ENCODE data around the gene RBM25.

RBM25 gene

DNA sequence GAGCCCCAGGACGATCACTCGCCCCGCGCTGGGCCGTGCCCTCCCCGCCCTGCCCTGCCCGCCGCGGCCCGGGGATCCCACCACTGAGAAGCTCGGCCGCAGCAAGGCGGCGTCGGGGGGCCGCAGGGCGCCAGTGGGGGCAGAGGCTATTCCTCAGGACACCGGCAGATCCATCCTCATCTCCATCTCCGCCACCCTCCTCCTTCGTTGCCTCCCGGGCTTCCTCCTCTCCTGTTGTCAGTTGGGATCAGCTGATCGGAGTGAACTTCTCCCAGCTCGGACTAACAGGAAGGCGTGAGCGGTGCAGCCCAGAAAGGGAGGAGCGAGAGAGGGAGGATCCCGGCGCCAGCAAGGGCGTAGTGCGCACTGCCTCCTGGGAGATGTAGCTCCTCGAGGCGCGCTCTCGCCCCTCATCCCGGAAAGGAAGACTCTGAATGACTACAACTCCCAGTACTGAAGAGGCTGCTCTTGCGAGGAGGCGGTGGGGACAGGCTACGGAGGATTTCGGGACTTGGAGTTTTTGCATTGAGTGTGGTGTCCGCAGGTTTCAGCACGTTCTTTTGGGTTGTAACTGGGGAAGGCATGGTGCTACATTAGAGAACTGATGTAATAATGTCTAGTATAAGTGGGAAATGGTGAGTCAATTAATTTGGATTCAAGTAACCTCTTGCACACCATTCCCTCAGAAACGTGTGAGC, 31.3 kb upstream of the RBM25 start, which contains the start of gene ZFYVE1 (continued):
- TF ChIP-seq, protein P1, sequence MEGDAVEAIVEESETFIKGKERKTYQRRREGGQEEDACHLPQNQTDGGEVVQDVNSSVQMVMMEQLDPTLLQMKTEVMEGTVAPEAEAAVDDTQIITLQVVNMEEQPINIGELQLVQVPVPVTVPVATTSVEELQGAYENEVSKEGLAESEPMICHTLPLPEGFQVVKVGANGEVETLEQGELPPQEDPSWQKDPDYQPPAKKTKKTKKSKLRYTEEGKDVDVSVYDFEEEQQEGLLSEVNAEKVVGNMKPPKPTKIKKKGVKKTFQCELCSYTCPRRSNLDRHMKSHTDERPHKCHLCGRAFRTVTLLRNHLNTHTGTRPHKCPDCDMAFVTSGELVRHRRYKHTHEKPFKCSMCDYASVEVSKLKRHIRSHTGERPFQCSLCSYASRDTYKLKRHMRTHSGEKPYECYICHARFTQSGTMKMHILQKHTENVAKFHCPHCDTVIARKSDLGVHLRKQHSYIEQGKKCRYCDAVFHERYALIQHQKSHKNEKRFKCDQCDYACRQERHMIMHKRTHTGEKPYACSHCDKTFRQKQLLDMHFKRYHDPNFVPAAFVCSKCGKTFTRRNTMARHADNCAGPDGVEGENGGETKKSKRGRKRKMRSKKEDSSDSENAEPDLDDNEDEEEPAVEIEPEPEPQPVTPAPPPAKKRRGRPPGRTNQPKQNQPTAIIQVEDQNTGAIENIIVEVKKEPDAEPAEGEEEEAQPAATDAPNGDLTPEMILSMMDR (tag by site-specific recombination; IDR thresholded peaks at IDR 0.05), result no peak
- TF ChIP-seq, protein P2, sequence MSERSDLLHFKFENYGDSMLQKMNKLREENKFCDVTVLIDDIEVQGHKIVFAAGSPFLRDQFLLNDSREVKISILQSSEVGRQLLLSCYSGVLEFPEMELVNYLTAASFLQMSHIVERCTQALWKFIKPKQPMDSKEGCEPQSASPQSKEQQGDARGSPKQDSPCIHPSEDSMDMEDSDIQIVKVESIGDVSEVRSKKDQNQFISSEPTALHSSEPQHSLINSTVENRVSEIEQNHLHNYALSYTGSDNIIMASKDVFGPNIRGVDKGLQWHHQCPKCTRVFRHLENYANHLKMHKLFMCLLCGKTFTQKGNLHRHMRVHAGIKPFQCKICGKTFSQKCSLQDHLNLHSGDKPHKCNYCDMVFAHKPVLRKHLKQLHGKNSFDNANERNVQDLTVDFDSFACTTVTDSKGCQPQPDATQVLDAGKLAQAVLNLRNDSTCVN (tag by site-specific recombination; optimal IDR thresholded peaks at IDR 0.05), result peak; percentile 66
- TF ChIP-seq ZNF654 (tag by site-specific recombination; IDR thresholded peaks at IDR 0.05; ENCODE audit: low read depth) (no peak), ZNF223 (tag by site-specific recombination; IDR thresholded peaks at IDR 0.05) (no peak), ZNF23 (tag by site-specific recombination; IDR thresholded peaks at IDR 0.05; ENCODE audit: borderline replicate concordance) (no peak), ZNF169 (tag by site-specific recombination; IDR thresholded peaks at IDR 0.05) (no peak), FEZF1 (tag by site-specific recombination; IDR thresholded peaks at IDR 0.05) (no peak), ZNF433 (tag by site-specific recombination; IDR thresholded peaks at IDR 0.05; ENCODE audit: low read depth) (no peak), ZNF473 (tag by site-specific recombination; IDR thresholded peaks at IDR 0.05) (no peak), KLF16 (tag by site-specific recombination; IDR thresholded peaks at IDR 0.05) (peak; percentile 84), SCRT1 (tag by site-specific recombination; IDR thresholded peaks at IDR 0.05; ENCODE audit: borderline replicate concordance) (no peak), ZNF658 (tag by site-specific recombination; IDR thresholded peaks at IDR 0.05) (no peak), SALL2 (tag by site-specific recombination; IDR thresholded peaks at IDR 0.05; ENCODE audit: borderline replicate concordance) (no peak), WT1 (tag by site-specific recombination; IDR thresholded peaks at IDR 0.05) (peak; percentile 96), ZNF2 (tag by site-specific recombination; IDR thresholded peaks at IDR 0.05) (no peak), ZNF629 (tag by site-specific recombination; IDR thresholded peaks at IDR 0.05) (peak; percentile 44; the same call in 1 of the 2 replicates), ZBTB48 (tag by site-specific recombination; IDR thresholded peaks at IDR 0.05) (no peak), ZNF10 (tag by site-specific recombination; IDR thresholded peaks at IDR 0.05) (no peak), ZNF335 (tag by site-specific recombination; conservative IDR thresholded peaks at IDR 0.05) (peak; percentile 80), GLIS1 (tag by site-specific recombination; IDR thresholded peaks at IDR 0.05) (peak; percentile 55; the same call in 1 of the 2 replicates), REPIN1 (tag by site-specific recombination; IDR thresholded peaks at IDR 0.05; ENCODE audit: low read depth) (no peak)
- TF ChIP-seq, protein P3, sequence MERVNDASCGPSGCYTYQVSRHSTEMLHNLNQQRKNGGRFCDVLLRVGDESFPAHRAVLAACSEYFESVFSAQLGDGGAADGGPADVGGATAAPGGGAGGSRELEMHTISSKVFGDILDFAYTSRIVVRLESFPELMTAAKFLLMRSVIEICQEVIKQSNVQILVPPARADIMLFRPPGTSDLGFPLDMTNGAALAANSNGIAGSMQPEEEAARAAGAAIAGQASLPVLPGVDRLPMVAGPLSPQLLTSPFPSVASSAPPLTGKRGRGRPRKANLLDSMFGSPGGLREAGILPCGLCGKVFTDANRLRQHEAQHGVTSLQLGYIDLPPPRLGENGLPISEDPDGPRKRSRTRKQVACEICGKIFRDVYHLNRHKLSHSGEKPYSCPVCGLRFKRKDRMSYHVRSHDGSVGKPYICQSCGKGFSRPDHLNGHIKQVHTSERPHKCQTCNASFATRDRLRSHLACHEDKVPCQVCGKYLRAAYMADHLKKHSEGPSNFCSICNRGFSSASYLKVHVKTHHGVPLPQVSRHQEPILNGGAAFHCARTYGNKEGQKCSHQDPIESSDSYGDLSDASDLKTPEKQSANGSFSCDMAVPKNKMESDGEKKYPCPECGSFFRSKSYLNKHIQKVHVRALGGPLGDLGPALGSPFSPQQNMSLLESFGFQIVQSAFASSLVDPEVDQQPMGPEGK (tag by site-specific recombination; IDR thresholded peaks at IDR 0.05), result no peak
- TF ChIP-seq, protein P4, sequence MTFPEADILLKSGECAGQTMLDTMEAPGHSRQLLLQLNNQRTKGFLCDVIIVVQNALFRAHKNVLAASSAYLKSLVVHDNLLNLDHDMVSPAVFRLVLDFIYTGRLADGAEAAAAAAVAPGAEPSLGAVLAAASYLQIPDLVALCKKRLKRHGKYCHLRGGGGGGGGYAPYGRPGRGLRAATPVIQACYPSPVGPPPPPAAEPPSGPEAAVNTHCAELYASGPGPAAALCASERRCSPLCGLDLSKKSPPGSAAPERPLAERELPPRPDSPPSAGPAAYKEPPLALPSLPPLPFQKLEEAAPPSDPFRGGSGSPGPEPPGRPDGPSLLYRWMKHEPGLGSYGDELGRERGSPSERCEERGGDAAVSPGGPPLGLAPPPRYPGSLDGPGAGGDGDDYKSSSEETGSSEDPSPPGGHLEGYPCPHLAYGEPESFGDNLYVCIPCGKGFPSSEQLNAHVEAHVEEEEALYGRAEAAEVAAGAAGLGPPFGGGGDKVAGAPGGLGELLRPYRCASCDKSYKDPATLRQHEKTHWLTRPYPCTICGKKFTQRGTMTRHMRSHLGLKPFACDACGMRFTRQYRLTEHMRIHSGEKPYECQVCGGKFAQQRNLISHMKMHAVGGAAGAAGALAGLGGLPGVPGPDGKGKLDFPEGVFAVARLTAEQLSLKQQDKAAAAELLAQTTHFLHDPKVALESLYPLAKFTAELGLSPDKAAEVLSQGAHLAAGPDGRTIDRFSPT (tag by site-specific recombination; IDR thresholded peaks at IDR 0.05), result no peak
- TF ChIP-seq, protein P5, sequence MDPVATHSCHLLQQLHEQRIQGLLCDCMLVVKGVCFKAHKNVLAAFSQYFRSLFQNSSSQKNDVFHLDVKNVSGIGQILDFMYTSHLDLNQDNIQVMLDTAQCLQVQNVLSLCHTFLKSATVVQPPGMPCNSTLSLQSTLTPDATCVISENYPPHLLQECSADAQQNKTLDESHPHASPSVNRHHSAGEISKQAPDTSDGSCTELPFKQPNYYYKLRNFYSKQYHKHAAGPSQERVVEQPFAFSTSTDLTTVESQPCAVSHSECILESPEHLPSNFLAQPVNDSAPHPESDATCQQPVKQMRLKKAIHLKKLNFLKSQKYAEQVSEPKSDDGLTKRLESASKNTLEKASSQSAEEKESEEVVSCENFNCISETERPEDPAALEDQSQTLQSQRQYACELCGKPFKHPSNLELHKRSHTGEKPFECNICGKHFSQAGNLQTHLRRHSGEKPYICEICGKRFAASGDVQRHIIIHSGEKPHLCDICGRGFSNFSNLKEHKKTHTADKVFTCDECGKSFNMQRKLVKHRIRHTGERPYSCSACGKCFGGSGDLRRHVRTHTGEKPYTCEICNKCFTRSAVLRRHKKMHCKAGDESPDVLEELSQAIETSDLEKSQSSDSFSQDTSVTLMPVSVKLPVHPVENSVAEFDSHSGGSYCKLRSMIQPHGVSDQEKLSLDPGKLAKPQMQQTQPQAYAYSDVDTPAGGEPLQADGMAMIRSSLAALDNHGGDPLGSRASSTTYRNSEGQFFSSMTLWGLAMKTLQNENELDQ (tag by site-specific recombination; IDR thresholded peaks at IDR 0.05; ENCODE audit: low read depth), result no peak
- TF ChIP-seq, protein P6, sequence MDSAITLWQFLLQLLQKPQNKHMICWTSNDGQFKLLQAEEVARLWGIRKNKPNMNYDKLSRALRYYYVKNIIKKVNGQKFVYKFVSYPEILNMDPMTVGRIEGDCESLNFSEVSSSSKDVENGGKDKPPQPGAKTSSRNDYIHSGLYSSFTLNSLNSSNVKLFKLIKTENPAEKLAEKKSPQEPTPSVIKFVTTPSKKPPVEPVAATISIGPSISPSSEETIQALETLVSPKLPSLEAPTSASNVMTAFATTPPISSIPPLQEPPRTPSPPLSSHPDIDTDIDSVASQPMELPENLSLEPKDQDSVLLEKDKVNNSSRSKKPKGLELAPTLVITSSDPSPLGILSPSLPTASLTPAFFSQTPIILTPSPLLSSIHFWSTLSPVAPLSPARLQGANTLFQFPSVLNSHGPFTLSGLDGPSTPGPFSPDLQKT (IDR thresholded peaks at IDR 0.05; ENCODE audit: borderline replicate concordance, low read depth, low read length), result no peak
- TF ChIP-seq, protein P7, sequence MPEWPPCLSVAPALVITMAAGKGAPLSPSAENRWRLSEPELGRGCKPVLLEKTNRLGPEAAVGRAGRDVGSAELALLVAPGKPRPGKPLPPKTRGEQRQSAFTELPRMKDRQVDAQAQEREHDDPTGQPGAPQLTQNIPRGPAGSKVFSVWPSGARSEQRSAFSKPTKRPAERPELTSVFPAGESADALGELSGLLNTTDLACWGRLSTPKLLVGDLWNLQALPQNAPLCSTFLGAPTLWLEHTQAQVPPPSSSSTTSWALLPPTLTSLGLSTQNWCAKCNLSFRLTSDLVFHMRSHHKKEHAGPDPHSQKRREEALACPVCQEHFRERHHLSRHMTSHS (tag by site-specific recombination; IDR thresholded peaks at IDR 0.05), result no peak
- TF ChIP-seq, protein P8, sequence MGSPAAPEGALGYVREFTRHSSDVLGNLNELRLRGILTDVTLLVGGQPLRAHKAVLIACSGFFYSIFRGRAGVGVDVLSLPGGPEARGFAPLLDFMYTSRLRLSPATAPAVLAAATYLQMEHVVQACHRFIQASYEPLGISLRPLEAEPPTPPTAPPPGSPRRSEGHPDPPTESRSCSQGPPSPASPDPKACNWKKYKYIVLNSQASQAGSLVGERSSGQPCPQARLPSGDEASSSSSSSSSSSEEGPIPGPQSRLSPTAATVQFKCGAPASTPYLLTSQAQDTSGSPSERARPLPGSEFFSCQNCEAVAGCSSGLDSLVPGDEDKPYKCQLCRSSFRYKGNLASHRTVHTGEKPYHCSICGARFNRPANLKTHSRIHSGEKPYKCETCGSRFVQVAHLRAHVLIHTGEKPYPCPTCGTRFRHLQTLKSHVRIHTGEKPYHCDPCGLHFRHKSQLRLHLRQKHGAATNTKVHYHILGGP (tag by site-specific recombination; IDR thresholded peaks at IDR 0.05), result no peak

Data from HEK293 (cell line).